HepG2 (cell line): ENCODE data around the gene PLPP3. TPM values are rescaled to one million over a fixed set of nuclear protein-coding genes. Genes with fewer than 3 reads are reported as not detected.

Source experiments
- ARID4A ChIP-seq: sonication (generic); formaldehyde crosslinking; IDR thresholded peaks from 2 replicates; pipeline ENCODE4 v1.5.0; 2020; ENCODE audit warnings: mild to moderate bottlenecking, missing genetic modification reagents, borderline replicate concordance
- ATAD3A ChIP-seq: sonication (generic); formaldehyde crosslinking; IDR thresholded peaks from 2 replicates; pipeline ENCODE4 v1.4.0; 2020; ENCODE audit warnings: missing genetic modification reagents
- FOXM1 ChIP-seq: sonication (generic); formaldehyde crosslinking; IDR thresholded peaks from 2 replicates; pipeline ENCODE4 v1.5.0; 2020; ENCODE audit warnings: missing genetic modification reagents
- HOXA3 ChIP-seq: sonication (generic); formaldehyde crosslinking; IDR thresholded peaks from 2 replicates; pipeline ENCODE4 v1.5.0; 2020; ENCODE audit warnings: missing genetic modification reagents
- IRF2 ChIP-seq: IDR thresholded peaks from 2 replicates; pipeline ENCODE4 v1.6.1; 2018; ENCODE audit warnings: missing genetic modification reagents, missing compliant biosample characterization
- MAX ChIP-seq: IDR thresholded peaks from 2 replicates; pipeline ENCODE4 v1.6.1; 2012; ENCODE audit warnings: inconsistent platforms
- MNT ChIP-seq: fragments of 450-650 bp; IDR thresholded peaks from 2 replicates; pipeline ENCODE4 v1.6.1; 2016
- TEAD3 ChIP-seq: optimal IDR thresholded peaks from 2 replicates; pipeline ENCODE3; 2016; ENCODE audit warnings: borderline replicate concordance
- YEATS4 ChIP-seq: sonication (generic); formaldehyde crosslinking; IDR thresholded peaks from 2 replicates; pipeline ENCODE4 v1.4.0; 2020; ENCODE audit warnings: missing genetic modification reagents, borderline replicate concordance
- ZBTB40 ChIP-seq, 2 experiments: fragments of 450-650 bp in 1 of 2; sonication (generic) in 1 of 2; formaldehyde crosslinking in 1 of 2; IDR thresholded peaks; 2 replicates each; pipeline versions ENCODE4 v1.6.1 to v1.8.0; 2016 to 2022; ENCODE audit warnings: antibody characterized with exemption in 1 of 2, mild to moderate bottlenecking in 1 of 2, missing genetic modification reagents in 1 of 2
- ZNF264 ChIP-seq: sonication (generic); formaldehyde crosslinking; IDR thresholded peaks from 2 replicates; pipeline ENCODE4 v1.4.0; 2020; ENCODE audit warnings: missing genetic modification reagents
- ZNF563 ChIP-seq: sonication (generic); formaldehyde crosslinking; IDR thresholded peaks from 2 replicates; pipeline ENCODE4 v1.8.0; 2022; ENCODE audit warnings: mild to moderate bottlenecking, moderate library complexity, missing genetic modification reagents
- ZNF878 ChIP-seq: sonication (generic); formaldehyde crosslinking; IDR thresholded peaks from 2 replicates; pipeline ENCODE4 v1.8.1; 2023; ENCODE audit warnings: mild to moderate bottlenecking, missing genetic modification reagents, moderate library complexity
- polyA plus RNA-seq, 8 experiments: library from polyadenylated mRNA; depleted of rRNA in 3 of 8; stranded (reverse) in 7 of 8; unstranded in 1 of 8; fragments of >200 nt; fragmentation: Illumina TruSeq in 4 of 8; extraction: Trizol in 4 of 8; gene quantifications; 2 replicates each; pipeline versions ENCODE4 v1.2.1 to v1.2.3, GENCODE V29; 2011 to 2016; ENCODE audit warnings: low read depth in 4 of 8, missing spikeins in 1 of 8, mixed read lengths in 1 of 8; ENCODE audit not compliant: insufficient read depth in 1 of 8
- total RNA-seq, 5 experiments: library from RNA; depleted of rRNA; stranded (reverse); fragments of >200 nt; fragmentation: Illumina TruSeq; extraction: Trizol; gene quantifications; 2 replicates each; pipeline ENCODE4 v1.2.3, GENCODE V29; 2016; ENCODE audit warnings: low read depth in 1 of 5

Gene PLPP3
- total and polyA plus RNA-seq, 2 of the 13 experiments (the other 11 are each of a cell fraction or from before 2014, with no cell fraction given): 49.7 to 65.8 TPM

DNA sequence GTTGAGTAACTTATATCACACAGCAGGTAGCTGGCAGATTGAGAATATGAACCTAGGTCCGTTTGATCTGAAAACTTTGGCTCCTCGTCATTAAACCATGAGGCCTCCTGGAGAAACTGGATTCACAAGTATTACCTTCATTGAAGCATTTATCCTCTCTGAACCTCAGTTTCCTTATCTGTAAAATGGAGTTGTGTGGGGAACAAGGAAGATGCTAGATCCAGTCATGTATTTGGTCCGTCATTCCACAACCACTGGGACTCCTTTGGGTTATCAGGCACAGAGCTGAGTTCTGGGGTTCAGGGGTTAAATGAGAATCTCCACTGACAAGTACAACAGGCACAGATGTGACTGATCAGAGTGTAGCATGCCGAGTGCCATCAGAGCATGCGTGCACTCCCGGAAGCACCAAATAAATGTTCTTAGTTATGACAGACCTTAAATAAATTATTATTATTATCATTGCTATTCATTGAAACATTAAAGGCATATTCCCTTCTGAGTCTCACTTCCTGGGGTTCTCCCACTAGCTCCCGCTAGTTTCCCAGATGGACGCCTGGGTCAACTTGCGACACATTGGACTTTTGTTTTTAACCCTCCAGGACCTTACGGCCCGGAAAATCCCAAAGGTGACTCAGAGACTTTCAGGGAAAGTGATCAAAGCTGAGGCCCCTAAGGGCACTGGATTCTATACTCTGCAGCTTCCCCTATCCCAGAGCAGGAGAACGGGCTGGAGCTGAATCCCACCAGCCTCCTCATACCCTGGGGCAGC is 130.6 kb downstream of the PLPP3 start (continued):
- TF ChIP-seq YEATS4 (CRISPR knock-in tag) (no peak), MAX (peak; percentile 46; the same call in 1 of the 2 replicates), HOXA3 (CRISPR knock-in tag) (peak; percentile 55; the same call in 1 of the 2 replicates), MNT (no peak), ZNF264 (0 out of 2 replicates have a peak, but pooled peaks have one; percentile 45), ZNF878 (0 out of 2 replicates have a peak, but pooled peaks have one; percentile 34), ARID4A (no peak; the same call in 1 of the 2 replicates), FOXM1 (CRISPR knock-in tag) (no peak), ZBTB40 (IDR thresholded peaks at IDR 0.05) (no peak), ZBTB40 (CRISPR knock-in tag; IDR thresholded peaks at IDR 0.05) (peak; percentile 21; the same call in 1 of the 2 replicates), ZNF563 (CRISPR knock-in tag) (no peak), ATAD3A (no peak), TEAD3 (CRISPR knock-in tag) (peak; percentile 61), IRF2 (CRISPR knock-in tag) (peak; percentile 69; the same call in 1 of the 2 replicates)
